ENCODE data around the gene PUS3. TPM values are rescaled to one million over a fixed set of nuclear protein-coding genes. Genes with fewer than 3 reads are reported as not detected.

PUS3 gene
- total RNA-seq, 1 experiment from 2014 or later: 18.6 TPM

DNA sequence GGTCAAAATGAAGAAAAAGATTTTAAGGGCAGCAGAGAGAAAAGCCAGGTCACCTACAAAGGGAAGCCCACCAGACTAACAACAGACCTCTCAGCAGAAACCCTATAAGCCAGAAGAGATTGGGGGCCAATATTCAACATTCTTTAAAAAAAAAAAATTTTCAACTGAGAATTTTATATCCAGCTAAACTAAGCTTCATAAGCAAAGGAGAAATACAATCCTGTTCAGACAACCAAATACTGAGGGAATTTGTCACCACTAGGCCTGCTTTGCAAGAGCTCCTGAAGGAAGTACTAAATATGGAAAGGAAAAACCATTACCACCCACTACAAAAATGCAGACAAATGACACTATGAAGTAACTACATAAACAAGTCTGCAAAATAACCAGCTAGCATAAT is 56.8 kb downstream of the PUS3 start (continued):
- TF ChIP-seq IRF1 (CRISPR knock-in tag; IDR thresholded peaks at IDR 0.05) (no peak), GTF2I (CRISPR knock-in tag; conservative IDR thresholded peaks at IDR 0.05) (no peak)

Other genes starting within 250 kb of the PUS3 start
- gene ACRV1, start 222.4 kb downstream of the PUS3 start, total RNA-seq (2021): not detected in 3 replicates
- gene PATE1, start 156.9 kb downstream of the PUS3 start, total RNA-seq (2021): not detected in 3 replicates
- gene PATE2, start 124.4 kb downstream of the PUS3 start, total RNA-seq (2021): not detected in 3 replicates
- gene PATE3, start 115.1 kb downstream of the PUS3 start, total RNA-seq (2021): not detected in 3 replicates
- not detected in 3 replicates for gene PATE4, start 69.9 kb downstream of the PUS3 start, total RNA-seq (2021)
- gene HYLS1, start 15.5 kb downstream of the PUS3 start, total RNA-seq (2021): 8.0 to 8.1 TPM (median 8.1 TPM) in 3 replicates
- 17.5 to 20.5 TPM (median 20.4 TPM) in 3 replicates for gene DDX25, start 1.3 kb upstream of the PUS3 start, total RNA-seq (2021)
- gene VSIG10L2, start 42.8 kb upstream of the PUS3 start, total RNA-seq (2021): not detected in 3 replicates
- 33.0 to 34.1 TPM (median 33.3 TPM) in 3 replicates for gene CDON, start 159.7 kb upstream of the PUS3 start, total RNA-seq (2021)